ENCODE measurements around the gene KRT25.
"Not testable (repeated sequence)": the region's sequence is repeated elsewhere in the genome, so short reads cannot be mapped to it uniquely, and the experiment has no call there.

The KRT25 gene

GRCh38 chr17:40753804-40754203, 1.3 kb downstream of the KRT25 start:
- DNase-seq (ENCODE audit: low spot score), result no peak
- TF ChIP-seq CTCF (IDR thresholded peaks at IDR 0.05; ENCODE audit: extremely low read depth, missing control alignments), result no peak

DNA sequence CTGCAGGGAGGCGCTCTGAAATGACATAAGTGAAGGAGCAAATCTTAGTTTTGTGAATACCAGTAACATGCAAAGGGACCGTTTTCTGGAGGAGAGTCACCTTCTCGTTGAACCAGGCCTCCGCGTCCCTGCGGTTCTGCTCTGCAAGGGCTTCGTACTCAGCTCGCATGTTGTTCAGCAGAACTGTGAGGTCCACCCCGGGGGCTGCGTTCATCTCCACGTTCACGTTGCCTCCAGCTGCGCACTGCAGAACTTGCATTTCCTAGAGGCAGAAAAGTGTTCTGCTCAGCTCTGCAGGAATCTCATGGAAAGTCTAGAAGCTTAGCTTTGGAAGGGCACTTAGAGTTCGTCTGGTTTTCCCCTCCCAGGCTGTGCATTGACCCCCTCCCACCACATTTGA, 4.1 kb downstream of the KRT25 start:
- no peak for TF ChIP-seq CTCF (IDR thresholded peaks at IDR 0.05; ENCODE audit: extremely low read depth, missing control alignments)
- no peak for DNase-seq (ENCODE audit: low spot score)

GRCh38 chr17:40750391-40750790, 4.7 kb downstream of the KRT25 start:
- no peak for DNase-seq (ENCODE audit: low spot score)
- TF ChIP-seq CTCF (IDR thresholded peaks at IDR 0.05; ENCODE audit: extremely low read depth, missing control alignments), result no peak

- DNase-seq (ENCODE audit: low spot score), result not testable (repeated sequence)
These were observed 6.5 kb downstream of the KRT25 start for GRCh38 chr17:40748666-40749065.

DNA sequence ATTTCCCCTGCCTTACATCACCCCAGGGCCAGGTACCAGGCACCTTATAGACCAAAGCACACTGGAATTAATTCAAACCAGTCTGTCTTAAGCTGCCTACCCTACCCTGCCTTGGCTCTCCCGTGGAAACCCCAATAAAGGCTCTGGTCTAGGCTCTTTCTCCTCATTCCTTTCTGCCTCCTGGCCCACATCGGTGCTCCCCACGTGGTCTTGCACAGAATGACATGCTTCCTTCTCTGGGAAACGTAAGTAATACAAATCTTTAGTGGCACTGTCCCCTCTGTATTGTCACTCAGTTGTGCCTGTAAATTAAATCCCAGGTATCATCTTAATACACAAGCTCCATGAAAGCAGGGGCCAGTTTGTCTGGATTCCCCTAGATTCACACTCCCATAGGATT, 16.6 kb downstream of the KRT25 start:
- DNase-seq (ENCODE audit: low spot score), result no peak
- no peak for TF ChIP-seq CTCF (IDR thresholded peaks at IDR 0.05; ENCODE audit: extremely low read depth, missing control alignments)

DNA sequence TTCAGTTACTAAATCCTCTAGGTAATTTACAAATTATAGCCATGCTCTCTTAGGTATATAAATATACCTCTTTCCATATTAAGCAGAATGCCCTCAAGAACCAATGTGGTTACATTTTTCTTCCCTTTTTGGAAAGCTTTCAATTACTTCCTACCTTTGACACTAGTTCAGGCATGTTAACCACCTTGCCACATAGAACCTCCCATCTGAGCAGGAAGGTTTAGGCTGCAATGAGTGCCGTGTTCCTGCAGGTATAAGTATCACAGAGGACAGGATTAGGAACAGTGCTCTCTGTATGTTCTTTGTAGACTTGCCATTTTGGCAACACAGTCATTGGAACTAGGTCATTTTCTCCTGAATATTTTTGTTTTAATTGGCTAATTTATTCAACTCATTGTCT, 20.1 kb downstream of the KRT25 start:
- DNase-seq (ENCODE audit: low spot score), result no peak
- TF ChIP-seq CTCF (IDR thresholded peaks at IDR 0.05; ENCODE audit: extremely low read depth, missing control alignments), result no peak

GRCh38 chr17:40734018-40734417, 21.1 kb downstream of the KRT25 start:
- TF ChIP-seq CTCF (IDR thresholded peaks at IDR 0.05; ENCODE audit: extremely low read depth, missing control alignments), result no peak
- no peak for DNase-seq (ENCODE audit: low spot score)

DNA sequence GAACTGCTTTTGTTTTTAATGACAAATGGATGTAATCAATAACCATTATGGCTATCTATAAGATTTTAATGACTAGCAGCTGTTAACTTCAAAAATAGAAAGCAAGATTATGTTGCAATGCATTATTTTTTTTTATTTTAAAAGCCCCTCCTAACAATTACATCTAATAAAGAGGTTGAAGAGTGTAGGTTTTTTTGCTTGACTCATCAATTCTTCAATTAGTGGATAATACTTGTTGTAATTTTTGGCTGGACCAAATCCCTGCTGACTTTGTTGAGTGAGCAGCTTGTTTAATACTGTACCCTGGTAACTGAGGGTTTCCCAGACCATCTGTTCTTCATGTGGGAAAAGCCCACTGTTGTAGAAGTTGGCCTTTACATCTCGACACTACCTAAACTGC, 24.2 kb downstream of the KRT25 start:
- TF ChIP-seq CTCF (IDR thresholded peaks at IDR 0.05; ENCODE audit: extremely low read depth, missing control alignments), result no peak

More for the DNA sequence above, 24.2 kb downstream of the KRT25 start:
- no peak for DNase-seq (ENCODE audit: low spot score)
